Measurements from ENCODE around the gene NOP14.
"Not testable (repeated sequence)": the region's sequence is repeated elsewhere in the genome, so short reads cannot be mapped to it uniquely, and the experiment has no call there.

Gene NOP14

DNA sequence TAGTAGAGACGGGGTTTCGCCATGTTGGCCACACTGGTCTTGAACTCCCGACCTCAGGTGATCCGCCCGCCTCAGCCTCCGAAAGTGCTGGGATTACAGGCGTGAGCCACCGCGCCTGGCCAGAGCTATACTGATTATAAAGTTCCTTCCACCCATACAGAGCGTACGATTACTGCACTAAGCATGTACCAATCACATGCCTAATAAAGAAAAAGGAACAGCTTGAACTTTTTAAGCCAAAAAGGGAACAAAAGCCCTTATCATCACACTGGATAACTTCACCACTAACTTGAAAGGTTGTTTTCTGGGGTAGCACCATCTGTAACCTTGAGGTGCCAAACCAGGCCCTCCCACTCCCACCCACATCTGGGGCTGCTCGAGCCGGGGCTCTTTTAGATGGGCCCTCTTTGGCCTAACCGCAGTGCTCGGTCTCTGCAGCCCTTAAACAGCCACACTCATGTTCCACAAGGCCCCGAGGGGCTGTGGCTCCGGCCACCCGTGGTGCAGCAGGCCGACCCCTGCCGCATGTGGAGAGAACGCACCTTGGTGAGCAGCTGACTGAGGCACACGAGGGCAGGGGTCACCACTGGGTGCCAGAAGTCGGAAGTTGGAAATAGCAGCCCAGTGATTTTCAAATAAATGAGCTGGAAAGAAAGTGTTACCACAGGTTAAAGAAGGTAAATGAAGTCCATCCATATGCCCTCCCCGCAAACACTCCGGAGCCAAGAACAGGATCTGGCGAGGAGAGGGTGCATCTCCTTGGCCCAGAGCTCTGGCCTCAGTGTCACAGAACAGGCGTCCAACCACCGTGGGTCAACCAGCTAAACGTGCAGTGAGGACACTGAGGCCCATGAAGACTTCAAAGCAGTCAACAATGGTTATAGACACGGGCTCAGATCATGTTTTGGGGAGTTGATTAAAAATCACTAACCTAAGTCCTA, 18.4 kb downstream of the NOP14 start:
- no peak for DNase-seq (ENCODE audit: low read depth)
- no peak overlapping the region for H3K4me3 ChIP-seq (ENCODE audit: low read depth, low read length)

- no peak overlapping the region for H3K4me3 ChIP-seq (ENCODE audit: low read depth, low read length)
- DNase-seq (ENCODE audit: low read depth): no peak
Measured at GRCh38 chr4:2944091-2944482, 19.1 kb downstream of the NOP14 start.

DNA sequence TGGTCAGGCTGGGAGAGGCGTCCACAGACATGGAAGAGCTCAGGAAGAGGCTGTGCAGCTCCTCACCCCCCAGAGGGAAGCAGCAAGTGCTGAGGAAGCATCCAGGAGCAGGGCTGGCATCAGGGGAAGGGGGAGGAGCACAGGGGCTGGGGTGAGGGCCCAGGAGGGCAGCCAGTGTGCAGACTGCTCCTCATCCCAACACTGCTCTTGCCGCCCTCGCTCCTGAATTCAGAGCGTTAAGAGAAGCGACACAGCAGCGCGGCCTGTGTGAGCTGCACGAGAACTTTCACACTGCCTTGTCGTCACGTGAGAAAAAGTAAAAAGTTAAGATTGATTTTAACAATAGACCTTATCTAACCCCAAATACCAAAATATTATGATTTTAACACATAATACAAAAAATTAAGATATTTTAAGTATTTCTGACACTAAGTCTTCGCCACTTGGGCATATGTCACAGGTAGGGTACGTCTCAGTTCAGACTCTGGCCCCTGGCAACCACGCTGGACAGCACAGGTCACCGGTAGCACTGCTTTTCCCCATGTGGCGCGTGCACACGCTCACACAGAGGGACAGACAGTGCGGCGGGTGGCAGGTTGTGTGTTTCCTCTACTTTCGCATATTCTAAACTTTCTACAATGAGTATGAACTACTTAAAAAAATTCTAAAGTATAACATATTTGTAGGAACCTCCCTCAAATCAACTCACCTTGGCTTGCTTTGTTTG, 19.7 kb downstream of the NOP14 start:
- no peak for DNase-seq (ENCODE audit: low read depth)
- no peak overlapping the region for H3K4me3 ChIP-seq (ENCODE audit: low read depth, low read length)

DNA sequence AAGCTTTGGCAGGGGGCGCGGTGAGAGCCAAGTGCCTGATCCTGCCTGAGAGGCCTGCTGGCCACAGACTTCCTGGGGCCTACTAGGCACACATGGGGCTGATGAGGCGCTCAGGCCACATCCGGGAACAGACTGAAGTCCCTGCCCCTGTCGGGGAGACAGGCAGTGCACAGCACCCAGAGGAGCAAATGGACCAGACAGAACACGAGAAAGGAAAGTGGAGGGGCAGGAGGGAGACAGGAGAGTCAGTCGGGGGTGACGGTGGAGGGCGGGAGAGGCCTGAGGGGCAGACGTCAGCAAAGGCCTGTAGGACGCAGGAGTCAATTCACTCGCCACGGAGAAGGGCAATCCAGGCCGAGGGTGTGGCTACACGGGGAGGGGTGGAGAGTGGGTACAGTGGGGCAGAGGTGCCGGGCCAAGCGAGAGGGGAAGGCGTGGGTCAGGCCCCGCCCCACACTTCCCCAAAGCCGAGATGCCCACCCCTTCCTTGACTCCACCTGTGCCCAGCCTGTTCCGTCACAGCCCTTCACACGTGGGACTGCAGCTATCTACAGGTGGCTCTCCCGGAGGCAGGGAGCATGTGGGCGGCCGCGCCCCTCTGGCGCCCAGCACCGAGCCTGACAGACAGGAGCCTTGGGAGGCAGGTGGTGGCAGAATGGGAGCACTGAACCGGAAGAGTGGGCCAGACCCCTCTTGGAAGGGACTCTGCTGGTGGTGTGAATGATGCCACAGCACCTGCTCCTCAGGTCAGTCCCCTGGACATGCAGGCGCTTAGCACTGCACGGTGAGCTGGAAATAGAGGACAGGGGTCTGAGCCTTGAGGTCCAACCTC, 20.5 kb downstream of the NOP14 start:
- no peak for DNase-seq (ENCODE audit: low read depth)
- no peak overlapping the region for H3K4me3 ChIP-seq (ENCODE audit: low read depth, low read length)

DNA sequence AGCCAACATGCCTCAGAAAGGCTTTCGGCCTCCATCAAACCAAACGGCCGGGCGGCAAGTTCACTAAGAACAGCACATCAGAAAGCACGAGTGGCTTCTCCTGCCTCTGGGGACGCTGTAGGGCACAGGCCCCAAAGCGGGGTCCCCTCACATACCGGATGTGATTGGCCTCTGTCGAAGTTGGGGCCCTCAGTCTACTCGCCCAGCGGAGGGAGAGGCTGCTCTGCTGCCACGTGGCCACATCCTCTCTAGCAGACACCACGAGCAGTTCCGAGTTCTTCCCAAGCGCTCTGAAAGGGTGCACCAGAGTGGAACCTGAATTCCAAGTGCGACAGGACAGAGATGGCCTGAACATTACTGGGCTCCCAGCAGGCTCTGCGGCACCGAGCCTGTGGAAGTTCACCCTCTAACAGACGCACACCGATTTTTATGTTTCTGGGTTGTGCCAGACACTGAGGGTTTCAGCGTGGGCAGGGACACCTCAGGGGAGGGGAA, 21.1 kb downstream of the NOP14 start:
- no peak overlapping the region for H3K4me3 ChIP-seq (ENCODE audit: low read depth, low read length)
- no peak for DNase-seq (ENCODE audit: low read depth)

DNA sequence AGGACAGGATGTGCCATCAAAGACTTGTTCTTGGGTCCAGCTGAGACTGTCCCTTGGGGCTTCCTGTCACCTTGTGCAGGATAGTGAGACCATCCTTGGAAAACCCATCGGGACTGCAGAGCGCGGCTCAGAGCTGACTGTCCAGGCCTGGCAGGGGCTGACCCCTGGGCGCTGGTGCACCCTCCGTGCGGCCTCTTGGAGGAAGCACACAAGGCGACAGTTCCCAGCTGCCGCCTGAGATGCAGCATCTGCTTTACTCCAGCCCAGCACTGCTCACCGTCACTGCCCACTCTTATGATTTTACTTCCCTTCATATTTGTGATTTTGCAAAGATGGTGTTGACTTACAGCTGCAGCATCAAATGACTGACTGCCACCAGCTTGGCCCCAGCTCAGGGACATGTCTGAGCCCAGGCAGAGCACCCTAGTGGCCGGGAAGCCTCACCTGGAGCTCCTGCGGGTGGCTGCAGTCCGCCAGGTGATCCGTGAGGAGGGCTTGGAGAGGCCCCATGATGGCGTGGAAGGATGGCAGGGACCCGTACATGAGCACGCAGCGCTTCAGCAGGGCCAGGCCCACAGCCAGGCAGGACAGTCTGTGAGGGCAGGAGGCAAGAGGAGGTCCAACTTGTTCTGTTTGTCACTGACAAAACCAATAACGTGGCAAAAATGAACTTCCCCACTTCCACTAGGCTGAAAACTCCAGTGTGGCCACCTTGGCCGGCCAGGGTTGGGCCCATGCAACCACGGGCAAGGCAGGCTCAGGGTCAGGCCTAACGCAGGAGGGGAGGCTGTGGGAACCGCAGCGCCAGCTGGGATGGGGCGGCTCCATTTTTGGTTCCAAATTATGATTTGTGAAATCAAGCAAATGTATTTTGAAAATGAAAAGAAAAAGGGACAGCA, 21.8 kb downstream of the NOP14 start:
- no peak overlapping the region for H3K4me3 ChIP-seq (ENCODE audit: low read depth, low read length)
- DNase-seq (ENCODE audit: low read depth): no peak

DNA sequence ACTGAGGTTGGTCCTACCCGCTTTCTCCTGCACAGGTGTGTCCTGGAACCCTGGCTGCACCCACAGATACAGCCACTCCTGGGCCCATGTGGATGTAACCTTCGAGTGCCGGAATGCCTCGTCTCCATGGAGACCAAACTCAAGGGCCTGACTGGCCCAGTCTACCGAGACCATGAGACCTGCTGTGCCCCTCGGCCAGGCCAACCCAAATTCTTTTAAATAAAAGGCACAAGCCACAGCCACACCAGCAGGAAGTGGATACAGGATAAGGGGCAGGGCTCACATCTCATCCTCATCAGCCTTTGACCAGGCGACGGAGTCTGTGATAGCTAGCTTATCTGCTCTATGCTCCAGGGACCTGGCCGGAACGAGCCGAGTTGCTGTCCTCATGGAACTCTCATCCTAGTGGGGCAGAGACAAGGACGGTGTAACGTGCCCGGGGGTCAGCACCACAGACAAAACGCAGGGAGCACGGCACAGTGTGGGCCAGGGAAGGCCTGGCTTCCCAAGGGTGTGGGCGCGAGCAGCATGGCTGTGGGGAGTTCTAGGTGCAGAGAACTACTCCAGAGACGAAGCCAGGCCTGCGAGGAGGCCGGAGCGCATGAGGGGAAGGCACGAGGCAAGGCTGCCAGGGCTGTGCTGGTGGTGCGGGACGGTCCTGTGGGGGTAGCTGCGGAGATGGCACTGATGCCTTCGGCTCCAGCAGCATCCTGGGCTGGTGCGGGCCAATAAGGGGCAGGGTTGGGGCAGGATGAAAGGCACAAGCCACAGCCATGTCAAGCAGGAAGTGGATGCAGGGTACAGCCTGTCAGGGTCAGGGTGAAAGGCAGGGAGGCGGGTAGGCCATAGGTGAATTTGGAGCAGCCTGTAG, 22.7 kb downstream of the NOP14 start:
- DNase-seq (ENCODE audit: low read depth): no peak
- H3K4me3 ChIP-seq (ENCODE audit: low read depth, low read length): no peak overlapping the region

- no peak overlapping the region for H3K4me3 ChIP-seq (ENCODE audit: low read depth, low read length)
- DNase-seq (ENCODE audit: low read depth): no peak
Measured at GRCh38 chr4:2939383-2940243, 23.6 kb downstream of the NOP14 start.

- H3K4me3 ChIP-seq (ENCODE audit: low read depth, low read length): no peak overlapping the region
- no peak for DNase-seq (ENCODE audit: low read depth)
Measured at GRCh38 chr4:2938906-2939305, 24.3 kb downstream of the NOP14 start.

- not testable (repeated sequence) for H3K4me3 ChIP-seq (ENCODE audit: low read depth, low read length); DNase-seq (ENCODE audit: low read depth)
Measured at GRCh38 chr4:2938411-2938810, 24.8 kb downstream of the NOP14 start.

- no peak for DNase-seq (ENCODE audit: low read depth)
- no peak overlapping the region for H3K4me3 ChIP-seq (ENCODE audit: low read depth, low read length)
Measured at GRCh38 chr4:2937986-2938385, 25.2 kb downstream of the NOP14 start.

- no peak overlapping the region for H3K4me3 ChIP-seq (ENCODE audit: low read depth, low read length)
- no peak for DNase-seq (ENCODE audit: low read depth)
Measured at GRCh38 chr4:2937146-2937857, 25.9 kb downstream of the NOP14 start.

DNA sequence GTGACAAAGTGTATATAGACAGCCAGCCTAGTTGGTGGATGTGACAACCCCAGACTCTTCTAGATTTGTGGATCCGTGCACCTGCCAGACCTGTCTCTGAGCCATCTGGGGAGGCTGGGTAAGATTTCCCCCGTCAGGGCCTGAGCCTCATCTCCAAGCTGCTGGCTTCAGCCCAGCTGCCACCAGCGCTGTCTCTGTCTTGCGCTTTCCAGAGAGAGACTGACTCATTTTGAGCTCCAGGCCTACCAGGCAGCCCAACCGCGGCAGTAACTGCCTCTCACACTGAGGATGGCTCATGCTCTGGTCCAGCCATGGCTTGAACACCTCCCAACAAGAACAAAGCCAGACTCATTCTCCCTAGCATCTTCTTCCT, 26.4 kb downstream of the NOP14 start:
- H3K4me3 ChIP-seq (ENCODE audit: low read depth, low read length): no peak overlapping the region

GRCh38 chr4:2935762-2936743, 27.2 kb downstream of the NOP14 start:
- no peak for DNase-seq (ENCODE audit: low read depth)
- peak overlapping the region; percentile 93 for H3K4me3 ChIP-seq (ENCODE audit: low read depth, low read length)

More for the DNA sequence above, 26.4 kb downstream of the NOP14 start:
- peak; percentile 29 for DNase-seq (ENCODE audit: low read depth)

Measured in skeletal muscle cell (primary cell).